GM19025 (cell line): ENCODE results near the gene KRT4.
"Not testable (repeated sequence)": the region's sequence is repeated elsewhere in the genome, so short reads cannot be mapped to it uniquely, and the experiment has no call there.

ENCODE experiments used
- ATAC-seq: cut with Tn5 transposase; IDR thresholded peaks from one replicate; pipeline ENCODE4 v1.9.1; 2021; ENCODE audit warnings: mild to moderate bottlenecking, low read depth, moderate library complexity; ENCODE audit not compliant: unreplicated experiment

Gene KRT4

DNA sequence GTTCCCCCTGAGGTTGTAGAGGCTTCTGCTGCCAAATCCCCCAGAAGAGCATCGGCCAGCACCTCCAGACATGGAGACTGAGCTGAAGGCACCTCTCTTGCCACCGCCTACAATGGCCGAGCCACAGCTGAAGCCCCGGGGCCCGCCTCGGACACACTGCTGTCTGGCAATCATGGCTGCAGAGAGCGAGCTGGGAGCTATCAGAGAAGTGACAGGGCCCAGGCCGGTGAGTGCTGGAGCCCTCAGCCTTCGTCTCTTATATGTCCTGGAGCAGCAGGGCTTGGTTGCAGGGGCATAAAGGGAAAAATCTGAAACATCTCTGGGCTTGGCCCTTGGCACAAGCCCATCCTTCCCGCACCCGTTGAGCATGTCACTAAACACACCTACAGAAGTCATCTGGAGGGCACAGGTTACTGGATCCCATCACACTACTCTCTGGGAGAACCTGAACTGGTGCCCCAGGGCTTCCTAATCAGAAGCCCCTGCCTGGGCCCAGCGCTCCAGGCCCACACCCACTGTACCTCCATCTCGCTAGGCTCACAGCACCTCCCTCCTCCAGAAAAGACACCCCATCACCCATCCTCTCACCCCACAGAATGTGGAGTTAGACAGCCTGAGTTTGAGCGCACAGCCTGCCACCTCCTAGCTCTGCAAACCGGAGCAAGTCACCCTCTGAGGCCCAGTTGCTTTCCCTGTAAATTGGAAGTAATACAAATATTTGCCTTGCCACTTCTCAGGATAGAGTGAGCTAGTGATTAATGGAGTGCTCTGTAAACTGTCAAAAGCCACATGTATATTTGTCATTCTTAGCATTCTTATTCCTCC is at the start of gene KRT4:
TSS of gene KRT4 (minus strand) at position 232 of the 825 bp plus-strand sequence. CDS start at position 174, 58 bp downstream.
- ATAC-seq, result no peak

DNA sequence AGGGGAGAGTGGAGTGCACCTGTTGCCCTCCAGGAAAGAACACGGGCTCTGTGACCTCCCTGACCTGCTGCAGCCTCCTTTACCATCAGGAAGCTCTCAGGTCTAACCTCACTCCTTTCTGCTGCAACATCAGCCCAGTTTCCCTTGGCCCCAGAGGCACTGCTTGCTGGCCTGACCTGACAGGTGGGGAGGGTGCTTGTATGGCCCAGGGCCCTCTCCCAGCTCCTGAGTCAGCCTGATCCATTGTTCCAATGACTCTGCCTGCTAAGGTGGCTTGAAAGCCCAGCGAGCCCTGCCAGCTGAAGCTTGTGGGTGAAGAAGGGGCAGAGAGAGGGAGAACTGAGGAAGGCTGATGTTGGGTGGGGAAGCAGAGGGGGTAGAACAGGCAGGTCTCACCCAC is 48.1 kb upstream of the KRT4 start:
- ATAC-seq, result no peak

DNA sequence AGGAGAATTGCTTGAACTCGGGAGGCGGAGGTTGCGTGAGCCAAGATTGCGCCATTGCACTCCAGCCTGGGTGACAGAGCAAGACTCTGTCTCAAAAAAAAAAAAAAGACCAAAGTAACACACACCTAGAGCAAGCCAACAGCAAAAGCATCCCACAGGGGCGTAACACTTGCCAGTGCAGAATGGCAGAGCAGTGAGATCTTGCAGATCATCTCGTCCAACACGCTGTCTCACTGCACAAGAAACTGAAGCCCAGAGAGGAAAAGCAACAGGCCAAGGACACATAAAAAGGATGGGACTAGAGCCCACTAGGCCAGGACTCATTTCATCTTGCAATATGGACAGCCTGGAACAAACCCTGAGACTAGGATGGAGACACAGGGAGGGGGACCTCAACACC is 47.6 kb upstream of the KRT4 start:
- no peak for ATAC-seq

DNA sequence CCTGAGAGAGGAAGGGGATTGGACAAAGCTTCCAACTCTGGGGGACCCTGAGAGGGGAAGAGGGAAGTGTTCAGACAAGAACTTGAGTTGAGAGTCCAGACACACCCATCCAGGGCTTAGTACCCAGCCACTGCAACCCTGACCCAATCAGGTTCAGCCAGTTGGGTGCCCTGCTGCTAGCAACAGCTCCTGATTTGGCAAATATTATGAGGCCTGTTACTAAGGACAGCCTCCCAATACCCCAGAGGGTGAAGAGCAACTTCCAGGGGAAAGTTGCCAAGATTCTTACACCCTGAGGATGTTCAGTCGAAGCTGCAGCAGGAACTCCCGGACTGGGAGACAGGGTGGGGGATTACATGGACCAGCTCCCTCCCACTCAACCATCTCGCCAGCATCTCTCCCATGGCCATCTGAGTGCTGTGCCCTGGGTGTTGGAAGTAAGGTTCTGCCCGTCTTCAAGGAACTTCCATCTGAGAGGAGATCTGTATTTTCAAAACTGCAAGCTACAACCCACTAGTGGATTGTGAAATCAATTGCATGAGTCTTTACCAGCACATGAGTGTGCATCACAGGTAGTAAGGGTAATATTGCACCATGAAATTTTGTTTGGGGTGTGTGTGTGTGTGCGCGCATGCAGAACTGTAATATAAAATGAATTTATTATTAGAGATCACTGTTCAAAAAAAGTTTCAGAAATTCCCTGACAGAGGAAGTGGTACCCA is 46.3 kb upstream of the KRT4 start:
- no peak for ATAC-seq

DNA sequence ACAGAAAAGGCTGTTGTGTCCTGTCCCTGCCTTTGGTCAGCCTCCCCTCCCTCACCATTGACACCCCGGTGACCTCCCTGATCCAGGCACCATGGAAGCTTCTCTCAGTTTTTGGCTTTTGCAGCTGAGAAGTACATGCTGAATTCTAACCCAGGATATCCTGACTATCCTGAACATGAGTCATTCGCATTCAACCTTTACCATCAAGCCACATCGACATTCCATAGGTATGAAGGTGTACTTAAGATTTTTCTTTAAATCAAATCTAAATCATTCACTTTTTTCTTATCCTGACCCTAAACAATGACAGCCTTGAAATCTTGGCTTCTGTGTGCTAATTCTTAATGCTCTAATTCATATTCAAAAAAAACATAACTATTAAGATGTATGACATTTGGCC is 43.6 kb upstream of the KRT4 start:
- ATAC-seq, result no peak

DNA sequence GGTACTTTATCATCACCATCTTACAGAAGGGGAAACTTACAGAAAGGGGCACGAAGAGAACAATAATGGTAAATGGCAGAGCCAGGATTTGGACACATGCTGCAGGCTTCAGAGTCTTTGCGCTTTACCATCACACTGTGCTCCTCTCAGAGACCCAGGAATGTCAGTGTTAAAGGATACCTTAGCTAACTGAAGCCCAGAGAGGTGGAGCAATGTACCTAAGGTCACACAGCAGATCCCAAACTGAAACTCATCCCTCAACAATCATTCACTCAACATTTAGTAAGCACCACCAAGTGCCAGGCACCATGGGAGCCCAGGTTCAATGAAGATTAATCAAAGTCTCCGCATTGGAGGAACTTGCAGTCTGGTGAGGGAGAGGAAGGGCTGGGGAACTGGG is 42.9 kb upstream of the KRT4 start:
- no peak for ATAC-seq

DNA sequence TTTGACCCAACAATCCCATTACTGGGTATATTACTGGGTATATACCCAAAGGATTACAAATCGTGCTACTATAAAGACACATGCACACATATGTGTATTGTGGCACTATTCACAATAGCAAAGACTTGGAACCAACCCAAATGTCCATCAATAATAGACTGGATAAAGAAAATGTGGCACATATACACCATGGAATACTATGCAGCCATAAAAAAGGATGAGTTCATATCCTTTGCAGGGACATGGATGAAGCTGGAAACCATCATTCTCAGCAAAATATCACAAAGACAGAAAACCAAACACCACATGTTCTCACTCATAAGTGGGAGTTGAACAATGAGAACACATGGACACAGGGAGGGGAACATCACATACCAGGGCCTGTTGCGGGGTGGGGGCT is 42.2 kb upstream of the KRT4 start:
- ATAC-seq, result not testable (repeated sequence)

DNA sequence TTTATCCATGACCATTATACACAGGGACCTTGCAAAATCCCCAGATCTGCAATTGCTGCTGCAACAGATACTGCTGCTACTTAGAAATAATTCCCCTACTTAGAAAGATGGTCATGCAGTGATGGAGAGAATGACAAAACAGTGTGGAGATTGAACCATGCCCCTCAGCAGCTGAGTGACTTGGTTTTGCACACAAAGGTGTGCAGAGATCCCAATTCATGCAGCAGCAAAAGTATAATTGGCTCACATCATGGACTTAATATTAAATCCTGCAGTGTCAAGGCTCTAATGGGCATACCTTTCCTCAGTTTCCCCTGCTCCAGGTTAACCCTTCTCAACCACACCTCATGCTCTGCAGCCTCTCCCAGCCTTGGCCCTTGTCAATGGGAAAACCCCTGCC is 37.9 kb upstream of the KRT4 start:
- no peak for ATAC-seq

DNA sequence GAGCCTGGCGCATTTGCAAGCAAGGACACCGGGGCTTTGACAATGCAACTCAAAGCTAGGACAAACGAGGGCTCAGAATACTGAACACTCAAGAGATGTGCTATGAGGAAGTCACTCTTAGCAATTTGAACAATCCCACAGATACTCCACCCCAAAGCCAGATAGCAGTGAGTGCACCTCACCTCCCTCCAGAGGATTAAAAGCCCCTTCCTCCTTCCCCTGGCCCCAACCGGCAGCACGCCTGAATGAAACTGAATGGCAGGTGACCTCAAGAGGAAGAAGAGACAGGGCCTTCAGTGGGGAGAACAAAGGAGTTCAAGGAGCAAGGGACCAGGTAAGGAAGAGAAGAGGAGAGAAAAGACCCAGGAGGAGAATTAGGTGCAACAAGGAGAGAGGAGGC is 36.8 kb upstream of the KRT4 start:
- no peak for ATAC-seq

DNA sequence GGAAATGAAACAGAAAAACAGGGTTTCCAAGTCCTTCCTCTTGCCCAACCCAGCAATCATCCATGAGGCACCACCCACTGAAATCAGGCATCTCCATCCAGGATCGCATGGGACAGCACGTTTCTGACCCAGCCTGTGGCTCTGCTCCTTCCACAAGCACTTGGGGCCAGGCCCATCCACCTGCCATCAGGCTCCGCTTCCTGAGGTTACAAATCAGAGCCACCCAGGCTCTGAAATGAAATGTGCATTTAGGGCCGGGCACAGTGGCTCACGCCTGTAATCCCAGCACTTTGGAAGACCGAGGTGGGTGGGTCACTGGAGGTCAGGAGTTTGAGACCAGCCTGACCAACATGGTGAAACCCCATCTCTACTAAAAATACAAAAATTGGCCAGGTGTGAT is 35.6 kb upstream of the KRT4 start:
- no peak for ATAC-seq

DNA sequence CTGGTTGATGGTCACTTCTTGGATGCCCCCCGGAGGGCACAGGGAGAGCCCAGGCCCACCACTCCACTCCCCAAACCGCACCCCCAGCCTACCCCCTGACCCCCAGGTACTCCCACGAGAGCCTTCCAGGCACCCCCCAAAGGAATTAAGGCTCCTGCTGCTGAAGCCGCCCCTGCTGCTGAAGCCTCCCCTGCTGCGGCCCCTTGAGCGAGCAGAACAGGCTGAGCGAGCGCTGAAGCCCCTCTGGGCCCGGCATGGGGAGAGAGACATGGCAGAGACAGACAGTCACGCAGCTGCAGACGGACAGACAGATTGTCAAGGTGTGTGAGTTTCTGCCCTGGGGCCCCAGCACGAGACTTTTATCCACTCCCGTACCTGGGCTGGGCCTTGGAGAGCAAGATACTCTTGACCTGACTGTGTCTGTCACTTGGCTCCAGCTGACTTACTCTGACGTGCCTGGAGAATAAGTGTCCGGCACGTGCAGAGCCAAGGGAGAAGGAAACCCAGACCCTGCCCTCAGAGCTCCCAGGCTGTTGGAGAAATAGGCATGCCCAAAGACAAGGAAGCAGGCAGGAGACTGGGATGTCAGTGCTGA is 34.8 kb upstream of the KRT4 start, which contains the start of gene KRT78:
TSS of gene KRT78 (minus strand) at position 334 of the 595 bp plus-strand sequence. CDS start at position 270, 64 bp downstream.
- no peak for ATAC-seq

DNA sequence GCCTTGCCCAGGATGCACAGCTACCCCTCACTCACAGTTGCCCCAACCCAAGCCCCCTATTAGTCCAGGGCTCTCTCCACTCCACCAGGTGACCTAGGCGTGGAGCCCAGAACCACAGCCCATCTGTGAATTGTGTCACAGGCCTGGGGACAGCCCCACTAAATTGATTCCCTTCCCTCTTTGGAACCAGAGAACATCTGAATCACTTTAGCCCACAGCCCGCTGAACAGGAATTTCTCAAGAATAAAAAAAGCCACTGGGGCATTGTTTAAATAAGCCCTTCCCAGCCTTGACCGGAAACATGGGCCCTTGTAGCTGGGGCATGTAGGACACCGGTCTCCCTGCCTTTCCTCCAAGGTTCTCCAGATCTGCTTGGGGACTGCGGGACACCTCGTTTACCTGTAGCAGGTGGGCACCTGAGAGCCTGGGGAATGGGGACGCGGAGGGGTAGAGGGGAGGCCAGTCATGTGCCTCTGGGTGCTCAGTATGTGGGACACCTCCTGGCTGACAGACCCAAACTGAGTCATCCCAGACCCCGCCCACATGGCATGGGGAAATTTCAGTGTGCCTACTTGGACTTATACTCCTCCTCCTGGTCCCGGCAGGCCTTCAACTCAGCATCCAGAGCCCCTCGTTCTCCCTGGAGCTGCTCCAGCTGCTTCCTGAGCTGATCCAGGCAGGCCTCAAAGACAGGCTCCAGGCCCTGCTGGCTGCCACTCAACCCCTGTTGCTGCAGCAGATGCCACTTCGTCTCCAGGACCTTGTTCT is 33.6 kb upstream of the KRT4 start:
- ATAC-seq, result no peak

DNA sequence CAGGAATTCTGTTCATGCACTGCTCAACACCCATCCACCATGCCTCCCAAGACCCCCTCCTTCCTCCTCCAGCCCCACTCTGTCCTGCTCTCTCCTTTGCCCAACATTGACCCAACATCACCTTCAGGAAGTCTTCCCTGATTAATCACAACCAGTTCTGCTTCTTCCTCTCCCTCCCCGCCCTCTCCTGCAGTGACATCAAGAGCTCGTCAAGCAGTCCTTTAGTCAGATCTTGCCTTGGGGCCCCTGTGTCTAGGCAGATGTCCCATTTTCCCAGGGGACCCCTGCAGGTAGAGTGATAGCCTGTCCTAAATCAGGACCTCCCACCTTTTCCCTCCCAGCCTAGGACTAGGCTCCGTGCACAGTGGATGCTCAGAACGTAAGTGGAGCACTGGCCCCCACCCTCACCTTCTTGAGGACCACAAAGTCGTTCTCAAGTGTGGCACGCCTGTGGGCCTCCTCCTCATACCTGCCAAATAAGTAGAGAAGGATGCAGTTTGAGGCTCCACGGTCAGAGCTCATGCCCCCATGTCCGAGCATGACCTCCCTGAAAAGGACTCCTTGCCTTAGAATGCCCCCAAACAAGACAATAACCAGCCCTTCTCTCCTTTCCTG is 32.5 kb upstream of the KRT4 start:
- ATAC-seq, result no peak

DNA sequence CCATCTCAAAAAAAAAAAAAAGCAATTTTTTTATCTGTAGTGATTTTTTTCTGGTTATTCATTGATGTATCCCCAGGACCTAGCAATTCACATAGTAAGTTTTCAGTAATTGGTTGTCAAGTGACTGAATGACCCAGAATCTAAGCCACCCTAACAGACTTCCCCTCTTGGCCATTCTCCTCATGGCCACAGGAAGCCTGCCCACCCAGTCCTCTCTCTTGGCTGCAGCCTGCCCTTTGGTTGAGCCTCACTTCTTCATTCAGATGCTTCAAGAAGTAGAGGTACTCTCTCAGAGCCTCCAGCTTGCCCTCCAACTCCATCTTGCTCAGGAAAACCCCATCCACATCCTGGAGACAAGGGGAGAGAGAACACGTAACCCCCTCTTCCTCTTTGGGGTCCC is 32.0 kb upstream of the KRT4 start:
- no peak for ATAC-seq

DNA sequence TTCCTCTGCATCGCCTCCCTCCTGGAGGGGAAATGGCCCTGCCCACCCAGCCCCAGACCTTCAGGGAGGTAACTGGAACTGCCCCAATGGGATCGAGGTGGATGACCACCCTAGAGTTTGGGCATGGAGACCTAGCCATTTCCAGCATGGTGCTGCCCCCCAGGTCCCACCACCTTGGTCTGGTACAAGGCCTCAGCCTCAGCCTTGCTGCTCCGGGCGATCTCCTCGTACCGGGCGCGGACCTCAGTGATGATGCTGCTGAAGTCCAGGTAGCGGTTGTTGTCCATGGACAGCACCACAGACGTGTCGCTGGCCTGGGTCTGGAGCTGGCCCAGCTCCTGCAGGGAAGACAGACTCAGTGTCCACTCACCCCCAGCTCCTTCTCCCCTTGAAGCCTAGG is 30.5 kb upstream of the KRT4 start:
- no peak for ATAC-seq

DNA sequence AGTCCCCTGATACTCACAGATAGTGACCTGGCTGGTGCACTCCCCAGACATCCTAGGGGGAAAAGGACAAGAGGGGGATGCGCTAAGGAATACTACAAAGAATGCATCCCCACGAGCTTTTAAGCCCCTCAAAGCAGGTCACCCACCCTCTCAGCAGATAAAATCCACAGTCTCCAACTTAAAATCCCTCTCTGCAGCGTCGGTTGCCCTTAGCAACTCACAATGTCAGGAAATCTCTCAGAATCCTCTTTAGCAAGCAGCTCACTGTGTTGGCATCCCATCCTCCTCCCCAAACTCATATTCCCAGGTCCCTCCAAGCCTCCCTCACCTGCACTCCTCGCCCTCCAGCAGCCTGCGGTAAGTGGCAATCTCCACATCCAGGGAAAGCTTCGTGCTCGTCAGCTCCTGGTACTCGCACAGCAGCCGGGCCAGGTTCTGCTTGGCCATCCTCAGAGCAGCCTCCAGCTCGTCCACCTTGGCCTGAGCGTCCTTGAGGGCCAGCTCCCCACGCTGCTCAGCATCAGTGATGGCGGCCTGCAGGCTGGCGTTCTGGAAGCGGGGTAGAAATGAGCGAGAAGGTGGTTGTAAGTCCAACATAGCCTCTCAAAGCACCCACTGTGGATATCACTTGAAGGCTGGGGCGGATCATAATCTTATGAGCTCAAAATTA is 25.7 kb upstream of the KRT4 start:
- ATAC-seq, result no peak

DNA sequence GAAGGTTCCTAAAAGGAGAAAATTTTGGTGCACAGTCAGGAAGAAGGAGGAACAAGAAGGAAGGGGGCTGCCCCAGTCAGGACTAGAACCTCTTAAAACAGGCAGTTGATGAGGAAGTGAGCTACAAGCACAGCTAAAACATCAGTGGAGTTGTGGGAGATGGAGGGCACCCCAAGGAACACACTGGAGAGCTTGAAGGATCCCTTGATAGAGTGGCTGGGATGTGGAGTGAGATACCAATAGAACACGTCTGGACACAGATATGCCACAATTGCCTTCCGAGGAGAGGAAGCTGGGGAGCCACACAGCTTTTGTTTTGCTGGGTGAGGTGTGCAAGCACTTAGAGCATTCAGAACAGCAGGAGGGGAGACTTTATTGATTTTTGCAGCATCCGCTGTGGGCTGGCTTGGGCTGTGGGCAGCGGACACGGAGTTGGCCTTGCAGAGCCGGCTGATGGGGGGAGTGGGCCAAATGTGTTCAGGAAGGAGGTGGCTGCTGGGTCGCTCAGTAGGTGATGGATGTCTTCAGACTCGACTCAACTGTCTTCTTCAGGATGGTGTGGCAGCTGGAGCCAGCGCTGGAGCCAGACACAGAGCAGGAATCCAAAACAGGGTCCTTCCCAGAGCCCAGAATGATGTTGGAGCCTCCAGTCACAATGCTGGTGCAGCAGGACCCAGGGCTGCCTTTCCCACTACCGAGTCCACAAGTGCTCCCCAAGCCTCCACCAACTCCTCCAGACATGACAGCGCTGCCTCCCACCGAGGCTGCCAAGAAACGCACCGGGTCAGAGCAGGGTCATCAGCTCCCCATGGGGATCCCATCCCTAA is 24.9 kb upstream of the KRT4 start:
- no peak for ATAC-seq

DNA sequence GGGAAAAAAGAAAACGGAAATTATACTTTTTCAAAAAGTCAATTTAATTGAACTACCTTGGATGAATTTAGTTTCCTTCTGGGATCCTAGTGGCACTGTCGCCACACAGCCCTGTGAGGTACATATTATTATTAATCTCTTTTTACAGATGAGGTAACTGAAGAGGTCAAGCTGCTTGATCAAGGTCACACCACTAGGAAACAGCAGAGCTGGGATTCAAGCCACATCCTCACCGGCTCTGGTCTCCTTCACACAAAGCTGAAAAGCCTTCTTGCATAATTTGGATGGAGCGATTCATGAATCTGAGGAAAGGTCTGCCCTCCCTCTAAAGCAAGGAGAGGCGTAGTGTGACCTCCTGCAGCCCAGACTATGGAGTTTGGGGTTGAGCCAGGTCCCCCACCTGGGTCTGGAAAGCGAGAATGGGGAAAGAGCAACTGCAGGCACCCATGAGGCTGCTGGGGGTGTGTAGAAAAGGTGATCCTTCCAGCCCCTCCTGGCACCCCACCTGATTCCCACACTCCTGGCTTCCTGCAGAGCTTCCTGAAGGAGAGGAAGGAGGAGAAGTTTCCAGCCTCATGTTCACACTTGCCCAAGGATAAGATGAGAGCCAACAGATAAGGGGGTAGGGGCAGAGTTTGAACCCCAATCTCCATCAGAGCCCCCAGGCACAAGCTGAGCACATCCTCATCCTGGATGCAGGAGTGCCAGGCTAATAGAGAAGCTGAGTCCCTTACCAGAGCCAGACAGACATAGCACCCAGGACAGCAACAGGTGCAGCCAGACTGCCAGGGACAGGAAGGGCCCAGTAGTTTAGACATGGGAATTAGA is 24.1 kb upstream of the KRT4 start:
- no peak for ATAC-seq
